HG03095 (cell line): Measurements from ENCODE around the gene BUB1B.
"Not testable (repeated sequence)": the region's sequence is repeated elsewhere in the genome, so short reads cannot be mapped to it uniquely, and the experiment has no call there.

Source experiments
- ATAC-seq: cut with Tn5 transposase; IDR thresholded peaks from one replicate; pipeline ENCODE4 v1.9.1; 2021; ENCODE audit warnings: moderate library complexity; ENCODE audit not compliant: unreplicated experiment

The BUB1B gene

DNA sequence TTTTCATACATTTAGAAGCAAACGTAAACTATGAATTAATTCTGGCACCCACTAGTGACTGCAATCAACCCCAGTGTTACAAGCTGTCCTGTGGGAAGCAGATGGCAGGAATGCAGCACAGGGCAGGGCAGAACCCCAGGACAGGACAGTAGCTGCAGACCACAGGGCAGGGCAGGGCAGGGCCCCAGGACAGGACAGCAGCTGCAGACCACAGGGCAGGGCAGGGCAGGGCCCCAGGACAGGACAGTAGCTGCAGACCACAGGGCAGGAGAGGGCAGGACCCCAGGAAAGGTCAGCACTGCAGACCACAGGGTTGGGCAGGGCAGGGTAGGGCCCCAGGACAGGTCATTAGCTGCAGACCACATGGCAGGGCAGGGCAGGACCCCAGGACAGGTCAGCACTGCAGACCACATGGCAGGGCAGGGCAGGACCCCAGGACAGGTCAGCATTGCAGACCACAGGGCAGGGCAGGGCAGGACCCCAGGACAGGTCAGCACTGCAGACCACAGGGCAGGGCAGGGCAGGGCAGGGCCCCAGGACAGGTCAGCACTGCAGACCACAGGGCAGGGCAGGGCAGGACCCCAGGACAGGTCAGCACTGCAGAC is 24.9 kb upstream of the BUB1B start:
- ATAC-seq, result not testable (repeated sequence)

GRCh38 chr15:40136470-40137302 is 24.2 kb upstream of the BUB1B start:
- no peak for ATAC-seq

DNA sequence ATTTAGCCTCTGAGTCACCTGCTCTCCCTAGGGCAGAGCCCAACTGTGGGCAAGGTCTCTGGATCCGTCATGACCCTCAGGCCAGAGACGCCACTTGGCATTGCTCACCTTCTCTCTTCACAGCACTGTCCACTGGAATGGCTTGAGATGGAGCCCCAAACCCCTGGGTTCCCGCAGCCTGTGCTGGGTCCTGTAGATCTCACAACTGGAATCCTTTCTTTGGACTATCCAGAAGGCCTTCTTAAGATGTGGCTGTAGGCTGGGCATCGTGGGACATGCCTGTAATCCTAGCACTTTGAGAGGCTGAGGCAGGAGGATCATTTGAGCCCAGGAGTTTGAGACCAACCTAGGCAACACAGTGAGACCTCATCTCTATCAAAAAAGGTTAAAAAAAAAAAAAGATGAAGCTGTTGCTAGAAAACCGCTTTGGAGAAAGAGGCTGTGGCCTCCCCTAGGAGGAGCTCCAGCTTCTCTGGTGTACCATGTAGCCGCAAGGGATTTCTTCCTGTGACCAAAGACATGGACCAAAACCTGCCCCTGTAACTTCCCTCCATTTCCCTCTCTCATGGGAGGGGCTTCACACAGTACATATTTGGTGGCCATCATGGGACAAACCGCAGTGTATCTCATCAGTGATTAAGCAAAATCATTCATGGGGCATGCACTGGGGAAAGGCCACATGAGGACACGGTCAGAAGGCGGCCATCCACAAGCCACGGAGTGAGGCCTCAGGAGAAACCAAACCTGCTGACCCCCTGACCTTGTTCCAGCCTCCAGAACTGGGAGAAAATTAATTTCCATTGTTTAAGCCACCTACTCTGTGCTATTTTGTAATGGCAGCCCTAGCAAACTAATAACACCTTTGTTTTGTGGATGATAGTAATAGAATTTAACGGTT is 23.3 kb upstream of the BUB1B start:
- ATAC-seq, result no peak

GRCh38 chr15:40138201-40138570 is 22.7 kb upstream of the BUB1B start:
- ATAC-seq, result not testable (repeated sequence)

DNA sequence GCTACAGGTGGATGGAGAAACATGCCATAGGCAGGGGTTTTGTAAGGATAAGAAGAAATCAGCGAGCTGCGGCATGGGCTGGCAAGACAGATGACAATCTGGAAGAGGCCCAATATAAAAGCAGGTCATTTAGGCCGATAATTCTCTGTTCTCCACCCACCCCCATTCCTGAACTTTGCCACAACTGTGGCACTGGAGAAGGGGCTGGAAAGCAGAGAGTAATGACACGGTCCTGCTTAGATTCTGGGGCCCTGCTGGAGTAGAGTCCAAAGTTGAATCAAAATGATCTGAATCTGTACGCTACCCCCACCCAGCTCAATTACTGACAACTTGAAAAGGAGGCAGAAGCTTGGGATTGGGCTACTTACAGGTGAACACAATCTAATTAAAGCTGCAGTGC is 18.4 kb upstream of the BUB1B start:
- ATAC-seq, result no peak

DNA sequence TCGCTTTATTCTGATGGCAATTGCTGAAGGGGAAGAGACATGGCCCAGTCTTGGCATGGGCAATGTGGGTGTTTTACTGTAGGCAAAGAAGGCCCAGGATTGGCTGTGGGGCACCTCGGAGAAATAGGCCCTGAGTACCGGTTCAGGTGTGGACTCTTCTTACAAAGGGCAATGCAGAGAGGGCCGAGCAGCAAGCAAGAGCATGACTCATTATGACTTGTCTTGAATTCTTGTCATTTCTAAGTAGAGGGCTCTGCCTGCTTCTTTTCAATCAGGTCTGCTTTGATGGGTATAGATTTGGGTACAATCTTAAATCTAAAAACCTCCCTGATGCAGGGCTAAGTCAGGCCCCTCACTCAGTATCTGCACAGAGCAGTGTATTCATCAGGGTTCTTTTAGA is 14.8 kb upstream of the BUB1B start:
- no peak for ATAC-seq

GRCh38 chr15:40149339-40149738 is 11.5 kb upstream of the BUB1B start:
- no peak for ATAC-seq

- no peak for ATAC-seq
Measured at GRCh38 chr15:40150163-40150925, 10.5 kb upstream of the BUB1B start.

DNA sequence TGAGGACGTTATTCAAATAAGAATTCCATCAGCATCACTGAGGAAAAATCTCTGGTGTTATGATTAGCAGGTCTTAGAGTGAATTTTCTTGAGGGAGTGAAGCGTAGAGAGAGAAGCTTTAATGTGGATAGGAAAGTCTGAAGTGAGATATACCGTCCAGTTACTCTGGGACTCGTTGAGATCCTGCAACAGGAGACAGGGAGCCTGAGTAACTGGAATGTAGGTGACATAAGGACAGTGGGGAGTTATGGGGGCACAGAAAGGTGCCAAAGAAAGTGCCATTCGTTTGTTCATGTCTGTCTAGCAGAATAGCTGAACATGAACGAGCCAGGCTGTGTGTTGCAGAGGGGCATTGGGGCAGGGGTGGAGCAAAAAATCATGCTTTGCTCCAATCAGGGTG is 9.4 kb upstream of the BUB1B start:
- ATAC-seq, result no peak

DNA sequence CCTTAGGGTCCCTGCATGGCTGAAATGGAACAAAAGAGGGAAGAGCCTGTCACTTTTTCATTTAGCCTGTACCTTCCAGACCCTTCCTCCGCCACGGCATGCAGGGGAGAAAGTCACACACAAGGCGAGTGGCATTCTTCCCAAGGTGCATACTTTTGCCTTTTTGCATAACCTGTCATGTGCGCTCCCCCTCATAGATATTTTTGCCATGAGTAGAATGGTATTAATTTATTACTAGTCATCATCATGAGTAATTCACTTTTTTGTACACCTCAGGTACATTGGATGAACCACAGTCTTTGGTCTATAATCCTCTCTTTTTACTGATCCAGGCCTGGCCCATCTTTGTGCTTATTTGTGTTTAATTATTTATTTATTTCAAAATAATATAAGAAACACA is 8.9 kb upstream of the BUB1B start:
- no peak for ATAC-seq

DNA sequence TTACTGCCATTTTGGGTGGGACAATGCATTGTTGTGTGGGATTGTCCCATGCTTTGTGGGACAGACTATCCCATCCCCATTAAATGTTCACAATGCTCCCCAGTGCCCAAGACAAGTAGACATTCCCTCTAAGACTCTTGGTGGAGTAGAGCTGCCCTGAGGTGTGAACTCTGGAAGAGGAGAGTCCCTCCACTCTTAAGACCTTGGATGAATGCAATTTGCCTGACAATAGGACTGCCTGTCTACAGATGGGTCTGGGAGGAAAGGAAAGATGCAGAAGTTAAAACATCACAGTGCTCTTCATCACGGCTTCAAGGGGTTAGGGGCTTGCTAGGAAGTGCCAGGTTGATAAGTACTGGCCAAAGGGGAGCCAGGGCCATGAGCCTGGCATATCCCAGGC is 6.0 kb upstream of the BUB1B start:
- not testable (repeated sequence) for ATAC-seq

- ATAC-seq, result no peak
Measured at GRCh38 chr15:40155270-40155910, 5.5 kb upstream of the BUB1B start.

- no peak for ATAC-seq
Measured at GRCh38 chr15:40157778-40158447, 3.0 kb upstream of the BUB1B start.

DNA sequence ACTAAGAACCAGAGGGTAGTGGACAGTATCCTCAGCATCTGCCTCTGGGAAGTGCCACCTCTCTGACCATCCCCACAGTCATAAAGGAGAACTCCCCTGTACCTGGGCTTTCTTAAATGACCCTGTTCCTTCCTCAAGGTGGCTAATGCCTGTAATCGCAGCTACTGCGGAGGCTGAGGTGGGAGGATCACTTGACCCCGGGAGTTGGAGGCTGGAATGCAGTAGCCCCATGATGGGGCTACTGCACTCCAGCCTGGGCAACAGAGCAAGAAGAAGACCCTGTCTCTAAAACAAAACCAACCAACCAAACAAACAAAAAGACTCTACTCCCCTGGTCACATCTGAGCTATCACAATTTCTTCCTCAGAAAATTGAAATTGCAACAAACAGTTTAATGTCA is 848 bp upstream of the BUB1B start:
- no peak for ATAC-seq

GRCh38 chr15:40161693-40162391 is 973 bp downstream of the BUB1B start:
- ATAC-seq, result no peak

DNA sequence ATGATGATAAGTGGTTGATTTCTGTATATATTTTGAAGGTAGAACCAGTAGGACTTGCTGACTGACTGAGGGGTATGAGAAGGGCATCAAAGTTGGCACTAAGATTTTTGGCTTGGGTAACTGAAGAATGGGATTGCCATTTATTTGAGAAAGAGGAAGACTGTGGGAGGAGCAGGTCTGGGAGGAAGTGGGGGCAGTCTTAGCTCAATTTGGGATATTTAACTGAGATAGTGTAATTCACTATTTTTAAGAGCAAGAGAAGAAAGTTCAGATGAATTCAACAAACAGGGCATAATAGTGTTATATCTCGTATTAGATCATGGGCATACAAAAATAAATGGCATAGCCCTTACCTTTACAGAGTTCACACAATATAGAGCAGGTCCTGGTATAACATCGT is 1.7 kb downstream of the BUB1B start:
- ATAC-seq, result no peak

- ATAC-seq, result no peak
Measured at GRCh38 chr15:40163657-40164416, 3.0 kb downstream of the BUB1B start.

GRCh38 chr15:40167374-40167773 is 6.5 kb downstream of the BUB1B start:
- not testable (repeated sequence) for ATAC-seq

- no peak for ATAC-seq
Measured at GRCh38 chr15:40175160-40175559, 14.3 kb downstream of the BUB1B start.
